Naive thymus-derived CD8-positive, alpha-beta T cell (primary cell): ENCODE measurements around the gene AP2A2. TPM values are rescaled to one million over a fixed set of nuclear protein-coding genes. Genes with fewer than 3 reads are reported as not detected.
A peak's percentile ranks its signal among the peaks of the same experiment; 100 is the strongest.

Source experiments
- ATAC-seq, 2 donors: fragments of 150-1000 bp; cut with Tn5 transposase in 1 of 2; sonication (Bioruptor Pico), chemical (Tn5 transposase) in 1 of 2; 1 replicate in 1 of 2; 2 replicates in 1 of 2; pipeline ENCODE4 v1.10.0; 2021; ENCODE audit warnings: mild to moderate bottlenecking in 2 of 2, moderate library complexity in 2 of 2
- POLR2A ChIA-PET: fragments of 350-600 bp; sonication (Branson Sonifier 250); formaldehyde crosslinking; loops from one replicate; lab custom pipeline; 2021; ENCODE audit warnings: antibody characterized with exemption; lab: Charles Lee
- DNase-seq, 10 donors: peaks; one replicate each; pipeline versions ENCODE4 v3.0.0 to v3.0.0-alpha.2; 2020 to 2022
- H3K27ac Mint-ChIP-seq, 10 donors: one replicate each; pipeline ENCODE4 v1.8.0; 2020 to 2022; ENCODE audit warnings: mild to moderate bottlenecking in 10 of 10, mixed read lengths in 10 of 10, moderate library complexity in 4 of 10, inconsistent platforms in 1 of 10
- H3K27me3 Mint-ChIP-seq, 5 donors: one replicate each; pipeline ENCODE4 v1.8.0; 2021 to 2022; ENCODE audit warnings: mixed read lengths in 5 of 5
- H3K36me3 Mint-ChIP-seq, 3 donors: one replicate each; pipeline ENCODE4 v1.8.0; 2020 to 2022; ENCODE audit warnings: mixed read lengths in 3 of 3, mild to moderate bottlenecking in 2 of 3, inconsistent platforms in 1 of 3
- H3K4me1 Mint-ChIP-seq, 4 donors: one replicate each; pipeline ENCODE4 v1.8.0; 2021 to 2022; ENCODE audit warnings: mixed read lengths in 4 of 4
- H3K4me3 Mint-ChIP-seq, 10 donors: one replicate each; pipeline ENCODE4 v1.8.0; 2020 to 2022; ENCODE audit warnings: mild to moderate bottlenecking in 10 of 10, mixed read lengths in 10 of 10, moderate library complexity in 6 of 10, inconsistent platforms in 1 of 10
- H3K9me3 Mint-ChIP-seq, 9 donors: one replicate each; pipeline ENCODE4 v1.8.0; 2020 to 2022; ENCODE audit warnings: mixed read lengths in 9 of 9, mild to moderate bottlenecking in 3 of 9, inconsistent platforms in 1 of 9, moderate library complexity in 1 of 9
- polyA plus RNA-seq, 3 donors: library from polyadenylated mRNA; unstranded; fragments of 300-500 nt; fragmentation: Illumina TruSeq; gene quantifications; one replicate each; pipeline ENCODE4 v1.2.3, GENCODE V29; 2021
- total RNA-seq, 8 experiments: library from RNA in 2 of 8; stranded (reverse) in 2 of 8; gene quantifications; one replicate each; pipeline ENCODE4 v1.2.3 and lab custom pipeline; 2021 to 2026

AP2A2 gene
- total and polyA plus RNA-seq, 5 experiments from 2014 or later, result 8.2 to 80.8 (median 13.9) TPM

- no peak overlapping the region for H3K27ac Mint-ChIP-seq
- POLR2A ChIA-PET, result no interaction called here
- H3K4me3 Mint-ChIP-seq, result no peak overlapping the region
- H3K27me3 Mint-ChIP-seq, result peaks cover 0 to 2% (median 0%) of the 10 kb centered on the region in 5 donors
- ATAC-seq, result no peak
- no peaks in the 10 kb centered on the region for H3K9me3 Mint-ChIP-seq
- no peak for DNase-seq
- no peaks in the 10 kb centered on the region for H3K36me3 Mint-ChIP-seq
- peaks cover 0 to 6% (median 0%) of the 10 kb centered on the region in 4 donors for H3K4me1 Mint-ChIP-seq
Observed at GRCh38 chr11:1034456-1035295, 109.0 kb downstream of the AP2A2 start.

GRCh38 chr11:1035577-1036283 lies 110.1 kb downstream of the AP2A2 start:
- peaks cover 0 to 6% (median 0%) of the 10 kb centered on the region in 4 donors for H3K4me1 Mint-ChIP-seq
- POLR2A ChIA-PET, result no interaction called here
- H3K27me3 Mint-ChIP-seq, result peaks cover 0 to 2% (median 0%) of the 10 kb centered on the region in 5 donors
- DNase-seq (no peak), ATAC-seq (no peak)
- H3K27ac Mint-ChIP-seq, result no peak overlapping the region
- H3K4me3 Mint-ChIP-seq, result no peak overlapping the region
- no peaks in the 10 kb centered on the region for H3K36me3 Mint-ChIP-seq
- H3K9me3 Mint-ChIP-seq, result no peaks in the 10 kb centered on the region

- H3K27me3 Mint-ChIP-seq, result peaks cover 0 to 2% (median 0%) of the 10 kb centered on the region in 5 donors
- DNase-seq (no peak), ATAC-seq (no peak)
- POLR2A ChIA-PET, result no interaction called here
- H3K4me1 Mint-ChIP-seq, result peaks cover 0 to 6% (median 0%) of the 10 kb centered on the region in 4 donors
- no peaks in the 10 kb centered on the region for H3K36me3 Mint-ChIP-seq
- H3K9me3 Mint-ChIP-seq, result no peaks in the 10 kb centered on the region
- no peak within 1 kb of the TSS for H3K27ac Mint-ChIP-seq
- no peak within 1 kb of the TSS for H3K4me3 Mint-ChIP-seq
Observed at GRCh38 chr11:1036303-1036923, 110.7 kb downstream of the AP2A2 start, which contains the start of gene MUC6. Gene MUC6 (minus strand): TSS chr11:1036718. CDS start chr11:1036655, 63 bp downstream.

GRCh38 chr11:1036931-1037330 lies 111.3 kb downstream of the AP2A2 start:
- Mint-ChIP-seq H3K9me3 (no peaks in the 10 kb centered on the region), H3K27me3 (peaks cover 0 to 2% (median 0%) of the 10 kb centered on the region in 5 donors), H3K27ac (no peak overlapping the region), H3K4me3 (no peak overlapping the region), H3K4me1 (peaks cover 0 to 6% (median 0%) of the 10 kb centered on the region in 4 donors), H3K36me3 (no peaks in the 10 kb centered on the region)
- DNase-seq, result no peak
- no peak for ATAC-seq
- POLR2A ChIA-PET, result no interaction called here

GRCh38 chr11:1037506-1038055 lies 111.9 kb downstream of the AP2A2 start:
- H3K27ac Mint-ChIP-seq, result no peak overlapping the region
- POLR2A ChIA-PET, result no interaction called here
- no peak for DNase-seq

GRCh38 chr11:1038361-1038760 lies 112.7 kb downstream of the AP2A2 start:
- Mint-ChIP-seq H3K4me3 (no peak overlapping the region), H3K4me1 (no peaks in the 10 kb centered on the region), H3K9me3 (no peaks in the 10 kb centered on the region), H3K27me3 (peaks cover 0 to 2% (median 0%) of the 10 kb centered on the region in 5 donors), H3K36me3 (no peaks in the 10 kb centered on the region), H3K27ac (no peak overlapping the region)
- POLR2A ChIA-PET, result no interaction called here
- no peak for DNase-seq
- ATAC-seq, result no peak

More at GRCh38 chr11:1037506-1038055, 111.9 kb downstream of the AP2A2 start:
- H3K4me1 Mint-ChIP-seq, result peaks cover 0 to under 1% (median 0%) of the 10 kb centered on the region in 4 donors
- H3K9me3 Mint-ChIP-seq, result no peaks in the 10 kb centered on the region
- H3K36me3 Mint-ChIP-seq, result no peaks in the 10 kb centered on the region
- peaks cover 0 to 2% (median 0%) of the 10 kb centered on the region in 5 donors for H3K27me3 Mint-ChIP-seq
- no peak overlapping the region for H3K4me3 Mint-ChIP-seq
- no peak for ATAC-seq

GRCh38 chr11:1038921-1039320 lies 113.3 kb downstream of the AP2A2 start:
- DNase-seq, result no peak
- H3K27me3 Mint-ChIP-seq, result peaks cover 0 to 3% (median under 1%) of the 10 kb centered on the region in 5 donors
- no peak for ATAC-seq
- no peaks in the 10 kb centered on the region for H3K9me3 Mint-ChIP-seq
- POLR2A ChIA-PET, result no interaction called here
- no peak overlapping the region for H3K4me3 Mint-ChIP-seq
- peak overlapping the region in 1 of 10 donors; percentile 48 for H3K27ac Mint-ChIP-seq
- H3K4me1 Mint-ChIP-seq, result no peaks in the 10 kb centered on the region
- no peaks in the 10 kb centered on the region for H3K36me3 Mint-ChIP-seq

GRCh38 chr11:1039481-1040427 lies 114.1 kb downstream of the AP2A2 start:
- no peak for ATAC-seq
- Mint-ChIP-seq H3K9me3 (no peaks in the 10 kb centered on the region), H3K4me1 (no peaks in the 10 kb centered on the region), H3K27ac (peak overlapping the region in 1 of 10 donors; percentile 48), H3K36me3 (no peaks in the 10 kb centered on the region), H3K4me3 (no peak overlapping the region), H3K27me3 (peaks cover 2 to 9% (median 4%) of the 10 kb centered on the region in 5 donors)
- POLR2A ChIA-PET, result no interaction called here
- no peak for DNase-seq

- peak in 2 of 10 donors; percentile 3 to 41 for DNase-seq
- Mint-ChIP-seq H3K36me3 (no peaks in the 10 kb centered on the region), H3K4me1 (no peaks in the 10 kb centered on the region), H3K9me3 (no peaks in the 10 kb centered on the region), H3K27me3 (peaks cover 2 to 15% (median 7%) of the 10 kb centered on the region in 5 donors), H3K27ac (no peak overlapping the region), H3K4me3 (no peak overlapping the region)
- POLR2A ChIA-PET, result interaction anchor here (0.6 kb wide), 1 partner anchor 11 kb away, joined by 3 read pairs; no protein-coding TSS in a partner anchor
- no peak for ATAC-seq
Observed at GRCh38 chr11:1040428-1041148, 114.9 kb downstream of the AP2A2 start.

- Mint-ChIP-seq H3K9me3 (no peaks in the 10 kb centered on the region), H3K4me1 (no peaks in the 10 kb centered on the region), H3K36me3 (no peaks in the 10 kb centered on the region), H3K27me3 (peaks cover 2 to 18% (median 7%) of the 10 kb centered on the region in 5 donors), H3K4me3 (no peak overlapping the region), H3K27ac (peak overlapping the region in 1 of 10 donors; percentile 13)
- ATAC-seq, result no peak
- no peak for DNase-seq
- POLR2A ChIA-PET, result interaction anchor here (0.6 kb wide), 1 partner anchor 10 kb away, joined by 3 read pairs; no protein-coding TSS in a partner anchor
Observed at GRCh38 chr11:1041149-1041467, 115.4 kb downstream of the AP2A2 start.

- H3K27ac Mint-ChIP-seq, result peak overlapping the region in 1 of 10 donors; percentile 13
- H3K4me1 Mint-ChIP-seq, result no peaks in the 10 kb centered on the region
- no peaks in the 10 kb centered on the region for H3K36me3 Mint-ChIP-seq
- H3K9me3 Mint-ChIP-seq, result no peaks in the 10 kb centered on the region
- no peak for ATAC-seq
- POLR2A ChIA-PET, result interaction anchor here (0.6 kb wide), 1 partner anchor 10 kb away, joined by 3 read pairs; no protein-coding TSS in a partner anchor
- DNase-seq, result peak in 2 of 10 donors; percentile 2 to 43
- no peak overlapping the region for H3K4me3 Mint-ChIP-seq
- H3K27me3 Mint-ChIP-seq, result peaks cover 2 to 21% (median 7%) of the 10 kb centered on the region in 5 donors
Observed at GRCh38 chr11:1041471-1041870, 115.8 kb downstream of the AP2A2 start.
